HG03175 (cell line): ENCODE measurements around the gene MPLKIP.
"Not testable (repeated sequence)": the region's sequence is repeated elsewhere in the genome, so short reads cannot be mapped to it uniquely, and the experiment has no call there.

Experiments
- ATAC-seq: cut with Tn5 transposase; IDR thresholded peaks from one replicate; pipeline ENCODE4 v1.9.1; 2021; ENCODE audit warnings: mild to moderate bottlenecking, moderate library complexity; ENCODE audit not compliant: unreplicated experiment

MPLKIP gene

DNA sequence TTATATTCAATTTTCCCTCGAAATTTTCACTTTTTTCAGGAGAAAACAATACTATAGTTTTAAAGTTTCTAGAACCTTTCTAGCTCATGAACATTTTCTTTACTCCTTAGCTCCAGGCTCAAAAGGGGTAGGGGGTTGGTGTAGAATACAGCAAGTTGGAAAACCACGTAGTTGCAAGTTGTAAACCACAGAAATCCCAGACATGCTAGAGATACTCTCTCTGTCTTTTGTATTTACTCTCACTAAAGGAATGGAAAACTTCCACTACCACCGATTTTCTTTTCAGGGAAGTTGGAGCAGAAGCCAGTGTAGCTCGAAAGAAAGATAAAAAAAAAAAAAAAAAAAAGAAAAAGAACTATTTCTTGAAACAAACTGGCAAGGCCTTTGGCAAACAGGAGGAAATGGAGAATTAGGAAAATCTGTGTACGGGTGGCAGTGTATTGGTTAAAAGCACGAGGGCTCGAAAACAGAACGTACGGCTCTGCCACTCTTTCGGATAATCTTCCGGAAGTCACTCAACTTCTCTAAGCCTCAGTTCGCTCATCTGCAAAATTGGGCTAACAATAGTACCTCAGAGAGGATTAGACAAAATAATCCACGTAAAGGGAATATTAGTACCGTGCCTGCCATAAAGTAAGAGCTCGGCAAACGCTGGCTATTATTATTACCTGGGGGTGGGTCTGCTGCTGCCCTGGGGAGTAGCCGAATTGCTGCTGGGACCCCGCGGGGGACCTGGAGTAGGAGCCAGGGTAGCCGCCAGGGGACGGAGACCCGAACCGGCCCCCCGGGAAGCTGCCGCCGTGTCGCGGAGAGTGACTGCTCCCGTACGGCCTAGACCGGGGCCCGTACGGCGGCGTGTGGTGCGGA lies 628 bp downstream of the MPLKIP start:
- peak; percentile 56 for ATAC-seq

DNA sequence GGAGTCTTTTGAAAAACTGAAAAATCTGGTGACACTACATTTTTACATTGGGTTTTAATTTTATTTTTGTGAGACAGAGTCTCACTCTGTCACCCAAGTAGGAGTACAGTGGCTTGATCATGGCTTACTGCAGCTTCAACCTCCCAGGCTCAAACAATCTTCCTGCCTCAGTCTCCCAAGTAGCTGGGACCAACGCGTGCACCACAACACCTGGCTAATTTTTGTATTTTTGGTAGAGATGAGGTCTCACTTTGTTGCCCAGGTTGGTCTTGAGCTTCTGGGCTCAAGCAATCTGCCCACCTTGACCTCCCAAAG lies 11.5 kb downstream of the MPLKIP start:
- ATAC-seq, result no peak

DNA sequence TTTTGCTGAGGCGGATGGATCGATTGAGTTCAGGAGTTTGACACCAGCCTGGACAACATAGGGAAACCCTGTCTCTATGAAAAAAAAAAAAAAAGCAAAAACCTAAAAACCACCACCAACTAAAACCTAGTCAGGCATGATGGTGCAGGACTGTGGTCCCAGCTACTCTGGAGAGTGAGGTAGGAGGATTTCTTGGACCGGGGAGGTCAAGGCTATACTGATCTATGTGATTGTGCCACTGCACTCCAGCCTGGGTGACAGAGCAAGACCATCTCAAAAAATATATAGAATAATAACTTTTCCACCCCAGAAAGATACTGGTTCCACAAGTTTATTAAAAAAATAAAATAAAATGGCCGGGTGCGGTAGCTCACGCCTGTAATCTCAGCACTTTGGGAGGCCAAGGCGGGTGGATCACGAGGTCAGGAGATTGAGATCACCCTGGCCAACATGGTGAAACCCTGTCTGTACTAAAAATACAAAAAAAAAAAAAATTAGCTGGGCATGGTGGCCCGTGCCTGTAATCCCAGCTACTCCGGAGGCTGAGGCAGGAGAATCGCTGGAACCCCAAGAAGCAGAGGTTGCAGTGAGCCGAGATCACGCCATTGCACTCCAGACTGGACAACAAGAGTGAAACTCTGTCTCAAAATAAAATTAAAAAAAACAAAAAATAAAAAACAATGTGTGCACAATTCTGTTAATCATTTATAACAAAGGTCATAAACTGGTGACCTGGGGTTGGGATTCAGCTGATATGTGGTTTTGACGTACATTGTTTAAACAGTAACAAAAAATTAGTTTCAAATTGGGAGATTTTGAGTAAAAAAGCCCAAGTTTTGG lies 12.1 kb downstream of the MPLKIP start:
- not testable (repeated sequence) for ATAC-seq

DNA sequence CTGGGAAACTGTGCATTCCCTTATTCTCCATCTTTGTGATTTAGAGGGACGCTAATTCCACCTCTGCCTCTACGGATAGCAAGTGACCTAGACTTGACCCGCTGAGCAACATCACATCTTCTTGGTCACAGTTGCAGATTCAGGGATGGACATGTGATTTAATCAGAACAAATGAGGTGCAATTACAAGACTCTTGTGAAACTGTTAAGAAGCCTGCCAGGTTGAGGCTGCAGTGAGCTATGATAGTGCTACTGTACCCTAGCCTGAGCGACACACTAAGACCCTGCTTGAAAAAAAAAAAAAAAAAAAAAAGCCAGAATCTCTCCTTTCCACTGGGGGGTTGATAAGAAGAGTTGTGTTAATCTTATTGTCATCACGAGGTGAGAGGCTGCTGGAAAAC lies 14.4 kb downstream of the MPLKIP start:
- no peak for ATAC-seq

DNA sequence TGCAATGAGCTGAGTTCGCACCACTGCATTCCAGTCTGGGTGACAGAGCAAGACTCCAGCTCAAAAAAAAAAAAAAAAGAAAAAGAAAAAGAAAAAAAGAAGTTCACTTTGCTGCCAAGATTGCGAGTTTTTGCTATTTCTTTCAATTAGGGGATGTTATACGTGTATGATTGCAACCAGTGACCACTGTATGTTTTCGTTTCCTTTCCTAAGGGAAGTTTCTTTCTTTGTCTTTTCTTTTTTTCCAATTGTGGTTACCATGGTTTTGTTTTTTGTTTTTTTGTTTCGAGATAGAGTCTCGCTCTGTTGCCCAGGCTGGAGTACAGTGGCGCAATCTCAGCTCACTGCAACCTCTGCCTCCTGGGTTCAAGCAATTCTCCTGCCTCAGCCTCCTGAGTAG lies 16.2 kb downstream of the MPLKIP start:
- not testable (repeated sequence) for ATAC-seq

DNA sequence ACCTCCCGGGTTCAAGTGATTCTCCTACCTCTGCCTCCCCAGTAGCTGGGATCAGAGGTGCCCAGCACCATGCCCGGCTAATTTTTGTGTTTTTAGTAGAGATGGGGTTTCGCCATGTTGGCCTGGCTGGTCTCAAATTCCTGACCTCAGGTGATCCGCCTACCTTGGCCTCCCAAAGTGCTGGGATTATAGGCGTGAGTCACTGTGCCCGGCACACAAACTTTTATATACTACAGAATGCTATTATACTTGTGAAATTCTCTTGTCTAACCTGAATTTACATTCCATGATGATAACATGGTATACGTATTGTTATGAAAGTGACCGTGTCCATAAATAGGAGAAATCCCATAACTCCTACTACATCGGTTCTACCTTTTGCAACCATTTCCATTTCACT lies 17.2 kb downstream of the MPLKIP start:
- ATAC-seq, result not testable (repeated sequence)

DNA sequence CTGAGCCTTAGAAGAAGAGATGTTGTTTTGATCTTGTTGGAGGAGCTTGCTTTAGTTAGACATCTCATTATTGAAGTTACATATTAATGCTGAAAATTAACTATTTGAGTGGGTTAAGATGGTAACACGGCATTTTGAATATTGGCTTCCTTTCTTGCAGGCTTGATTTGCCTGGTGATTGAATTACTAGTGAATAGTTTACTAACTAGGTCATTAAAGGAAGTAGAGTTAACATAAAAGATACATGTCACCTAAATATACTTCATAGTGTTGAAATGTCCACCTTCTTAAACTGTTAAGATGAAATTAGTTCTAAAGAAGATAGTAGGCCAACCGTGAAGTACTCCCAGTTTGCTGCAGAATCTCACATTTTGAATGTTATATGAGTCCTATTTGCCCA lies 18.5 kb downstream of the MPLKIP start:
- ATAC-seq, result no peak

DNA sequence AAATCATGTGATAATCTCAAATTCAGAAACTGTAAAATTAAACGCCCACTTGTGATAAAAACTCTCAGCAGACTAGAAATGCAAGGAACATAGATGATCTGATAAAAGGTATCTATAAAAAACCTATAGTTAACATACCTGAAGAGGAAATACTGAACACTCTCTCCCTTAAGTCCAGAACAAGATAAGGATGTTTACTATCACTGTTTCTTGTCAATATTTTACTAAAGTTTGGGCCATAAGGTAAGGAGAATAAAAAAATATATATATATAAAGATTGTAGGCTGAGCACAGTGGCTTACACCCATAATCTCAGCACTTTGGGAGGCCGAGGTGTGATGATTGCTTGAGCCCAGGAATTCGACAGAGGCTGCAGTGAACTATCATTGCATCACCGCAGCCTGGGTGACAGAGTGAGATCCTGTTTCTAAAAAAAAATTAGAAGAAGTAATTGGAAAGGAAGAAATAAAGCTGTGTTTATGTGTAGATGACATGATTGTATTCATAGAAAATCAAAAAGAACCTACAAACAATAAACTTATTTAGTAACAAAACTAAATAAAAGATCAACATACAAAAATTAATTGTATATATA lies 28.4 kb downstream of the MPLKIP start:
- no peak for ATAC-seq

DNA sequence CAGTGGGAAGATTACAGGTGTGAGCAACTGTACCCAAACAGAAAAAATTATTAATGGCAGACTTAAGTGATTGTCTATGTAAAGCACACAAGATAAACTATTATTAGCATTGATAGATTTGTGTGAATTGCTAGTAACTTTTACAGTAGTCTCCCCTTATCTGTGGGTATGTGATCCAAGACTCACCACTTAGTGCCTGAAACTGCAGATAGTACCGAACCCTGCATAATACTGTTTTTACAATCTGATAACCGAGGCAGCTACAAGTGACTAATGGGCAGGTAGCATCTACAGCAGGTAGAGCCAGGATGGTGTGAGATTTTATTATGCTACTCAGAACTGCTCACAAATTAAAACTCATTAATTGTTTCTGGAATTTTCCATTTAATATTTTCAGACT lies 31.5 kb downstream of the MPLKIP start:
- ATAC-seq, result no peak

DNA sequence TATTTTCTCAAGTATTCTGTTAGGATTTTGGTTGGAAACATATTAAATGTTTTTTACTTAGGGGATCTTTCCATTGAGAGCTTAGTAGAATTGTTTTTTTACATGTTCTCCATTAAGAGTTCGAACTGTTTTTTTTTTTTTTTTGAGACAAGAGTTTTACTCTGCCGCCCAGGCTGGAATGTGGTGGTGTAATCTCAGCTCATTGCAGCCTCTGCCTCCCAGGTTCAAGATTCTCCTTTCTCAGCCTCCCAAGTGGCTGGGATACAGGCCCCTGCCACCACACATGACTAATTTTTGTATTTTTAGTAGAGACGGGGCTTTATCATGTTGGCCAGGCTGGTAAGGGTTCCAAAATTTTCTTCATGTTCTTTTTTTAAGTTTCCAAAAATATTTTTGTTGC lies 33.2 kb downstream of the MPLKIP start:
- ATAC-seq, result no peak

DNA sequence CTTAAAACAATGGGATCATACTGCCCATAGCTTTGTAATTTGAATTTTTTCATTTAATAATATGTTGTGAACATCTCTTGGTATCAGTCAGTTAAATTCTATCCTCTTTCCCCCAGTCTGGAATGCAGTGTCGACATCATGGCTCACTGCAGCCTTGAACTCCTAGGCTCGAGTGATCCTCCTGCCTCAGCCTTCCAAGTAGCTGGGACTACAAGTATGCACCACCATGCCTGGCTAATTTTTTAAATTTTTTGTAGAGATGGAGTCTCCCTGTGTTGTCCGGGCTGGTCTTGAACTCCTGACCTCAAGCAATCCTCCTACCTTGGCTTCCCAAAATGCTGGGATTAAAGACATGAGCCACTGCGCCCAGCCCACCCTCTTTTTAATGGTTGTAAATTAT lies 34.6 kb downstream of the MPLKIP start:
- no peak for ATAC-seq

DNA sequence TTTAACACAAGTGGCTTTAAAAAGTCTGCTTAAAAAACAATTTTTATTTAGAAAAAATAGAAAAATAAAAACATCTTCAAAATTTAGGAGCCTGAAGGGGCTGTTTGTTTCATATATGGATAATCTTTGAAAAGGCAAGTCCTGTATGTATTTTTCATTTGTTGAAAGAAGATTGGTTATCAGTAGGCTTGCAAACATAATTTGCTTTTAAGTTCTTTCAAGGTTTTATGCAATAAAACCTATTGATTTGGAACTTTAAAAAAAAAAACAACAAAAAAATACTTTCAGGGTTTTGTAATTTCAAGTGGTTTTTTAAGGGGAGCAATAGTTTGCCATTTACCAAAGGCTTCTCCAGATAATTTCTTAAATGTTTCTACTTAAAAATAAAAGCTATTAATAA lies 35.6 kb downstream of the MPLKIP start:
- no peak for ATAC-seq

DNA sequence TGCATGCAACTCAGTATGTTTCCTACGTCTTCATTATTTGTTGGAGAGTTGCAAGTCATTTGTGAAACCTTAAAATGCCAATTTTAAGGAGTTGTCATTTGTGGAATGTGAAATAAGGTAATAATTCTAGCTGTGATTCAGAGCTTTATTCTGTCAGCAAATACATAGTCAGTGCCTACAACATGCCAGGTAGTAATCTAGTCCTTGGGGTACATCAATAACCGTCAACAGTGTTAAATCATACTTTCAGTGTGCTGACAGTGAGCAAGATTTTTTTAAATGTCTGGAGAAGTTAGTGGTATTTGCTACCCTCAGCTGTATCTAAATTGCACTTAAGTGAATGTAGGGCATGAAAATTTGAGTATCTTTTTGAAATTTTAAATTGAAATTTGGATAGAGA lies 36.7 kb downstream of the MPLKIP start:
- ATAC-seq, result no peak

DNA sequence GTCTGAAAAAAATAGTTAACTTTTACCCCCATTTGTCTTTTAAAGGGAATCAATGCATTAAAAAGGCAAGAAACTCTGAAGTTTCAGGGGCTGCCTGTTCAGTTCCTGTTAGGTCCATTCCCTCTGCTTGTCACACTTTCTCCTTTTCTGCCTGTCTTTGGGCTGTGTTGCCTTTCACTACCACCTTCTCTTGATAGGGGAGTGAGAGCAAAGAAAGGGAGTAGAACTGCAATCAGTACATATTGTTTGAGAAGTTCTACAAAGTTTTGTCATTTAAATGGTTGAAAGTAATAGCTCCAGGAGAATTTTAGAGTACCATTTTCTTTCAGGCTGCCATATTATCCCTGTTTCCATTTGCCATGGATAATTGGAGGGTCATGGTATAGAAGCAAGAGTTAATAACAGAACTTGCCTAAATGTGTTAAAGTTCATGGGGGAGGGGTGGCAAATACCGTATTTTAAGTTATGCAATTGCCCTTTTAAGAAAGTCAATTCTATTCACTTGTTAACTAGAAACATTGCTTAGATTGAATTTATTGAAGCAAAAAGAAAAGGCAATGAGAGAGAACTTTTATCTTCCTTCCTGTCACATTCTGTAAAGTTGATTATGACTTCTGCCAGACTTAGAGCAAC lies 38.6 kb downstream of the MPLKIP start:
- no peak for ATAC-seq

DNA sequence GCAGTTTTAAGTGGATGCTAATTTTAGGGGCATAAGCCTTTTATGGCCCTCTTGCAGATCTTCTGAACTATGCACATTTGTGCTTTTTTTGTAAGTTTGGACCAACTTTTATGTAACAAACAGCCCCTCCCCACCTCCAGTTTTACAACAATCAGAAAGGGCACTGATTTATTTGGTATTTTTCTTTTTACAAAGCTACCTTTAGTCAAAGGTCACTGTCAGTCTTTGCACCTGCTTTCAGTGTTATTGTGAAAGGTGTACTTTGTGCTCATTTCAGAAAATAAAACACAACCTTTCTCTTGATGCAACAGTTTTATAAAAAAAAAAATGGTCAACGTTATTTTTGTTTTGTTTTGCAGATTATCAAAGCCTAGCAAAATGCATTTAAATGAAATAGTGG lies 39.2 kb downstream of the MPLKIP start:
- ATAC-seq, result no peak

DNA sequence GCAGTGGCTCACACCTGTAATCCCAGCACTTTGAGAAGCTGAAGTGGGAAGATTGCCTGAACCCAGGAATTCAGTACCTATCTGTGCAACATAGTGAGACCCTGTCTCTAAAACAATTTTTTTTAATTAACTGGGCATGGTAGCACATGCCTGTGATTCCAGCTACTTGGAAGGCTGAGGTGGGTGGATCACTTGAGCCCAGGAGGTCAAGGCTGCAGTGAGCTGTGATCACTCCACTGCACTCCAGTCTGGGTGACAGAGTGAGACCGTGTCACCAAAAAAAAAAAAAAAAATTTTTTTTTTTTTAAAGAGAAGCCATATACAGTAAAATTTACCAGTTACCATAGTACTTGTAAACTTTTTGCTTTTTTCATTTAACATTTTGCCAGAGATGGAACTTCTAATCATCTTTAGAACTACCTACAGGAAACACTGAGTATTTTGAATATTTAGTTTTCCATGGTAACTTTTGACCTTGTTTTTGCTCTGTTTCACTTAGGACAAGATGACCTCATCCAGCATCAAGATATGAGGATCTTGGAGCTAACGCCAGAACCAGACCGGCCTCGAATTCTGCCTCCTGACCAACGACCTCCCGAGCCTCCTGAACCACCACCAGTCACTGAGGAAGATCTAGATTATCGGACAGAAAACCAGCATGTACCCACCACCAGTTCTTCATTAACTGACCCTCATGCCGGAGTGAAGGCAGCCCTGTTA lies 40.6 kb downstream of the MPLKIP start:
- ATAC-seq, result no peak

DNA sequence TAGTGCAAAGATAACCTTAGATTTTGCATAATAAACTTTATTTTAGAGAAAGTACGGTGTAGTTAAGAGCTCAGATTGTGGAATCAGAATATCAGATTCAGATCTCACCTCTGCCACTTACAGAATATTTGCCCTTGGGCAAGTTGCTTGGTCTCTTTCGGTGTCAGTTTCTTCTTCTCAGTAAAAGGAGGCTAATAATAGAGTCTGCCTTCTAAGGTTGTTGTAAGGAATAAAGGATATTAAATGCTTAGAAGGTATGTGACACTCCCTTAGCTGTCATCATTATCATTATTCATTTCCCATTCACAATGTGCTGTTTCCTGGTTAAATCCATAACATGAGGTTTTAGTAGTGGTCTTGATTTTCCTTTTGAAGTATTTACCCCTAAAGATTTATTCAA lies 42.2 kb downstream of the MPLKIP start:
- no peak for ATAC-seq

DNA sequence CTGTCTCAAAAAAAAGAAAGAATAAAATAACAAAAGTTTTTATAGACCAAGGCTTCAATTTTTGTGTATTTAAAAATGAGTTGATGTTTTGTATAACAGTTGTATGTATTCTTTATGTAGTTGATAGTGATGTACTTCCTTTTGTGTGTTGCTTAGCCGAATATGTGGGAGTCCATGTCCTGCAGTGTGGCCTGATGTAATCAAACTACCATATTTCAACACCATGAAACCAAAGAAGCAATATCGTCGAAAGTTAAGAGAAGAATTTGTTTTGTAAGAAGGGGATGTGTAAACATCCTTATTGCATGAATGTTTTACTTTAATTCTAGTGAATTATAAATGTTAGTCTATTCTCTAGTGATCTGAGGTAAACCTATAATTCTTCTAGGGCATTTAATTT lies 56.6 kb downstream of the MPLKIP start:
- ATAC-seq, result no peak
